Endothelial cell (in vitro differentiated cells): ENCODE results near the gene INPP5B. TPM values are rescaled to one million over a fixed set of nuclear protein-coding genes. Genes with fewer than 3 reads are reported as not detected.

Source experiments
- DNase-seq: peaks from one replicate; pipeline ENCODE4 v3.0.0; 2021; ENCODE audit warnings: low spot score
- H3K27ac Mint-ChIP-seq: one replicate; pipeline ENCODE4 v1.8.0; 2021; ENCODE audit warnings: mixed read lengths, inconsistent platforms; ENCODE audit not compliant: unreplicated experiment
- H3K27me3 Mint-ChIP-seq: one replicate; pipeline ENCODE4 v1.8.0; 2021; ENCODE audit warnings: mild to moderate bottlenecking, moderate library complexity, mixed read lengths, inconsistent platforms; ENCODE audit not compliant: unreplicated experiment
- H3K36me3 Mint-ChIP-seq: one replicate; pipeline ENCODE4 v1.8.0; 2021; ENCODE audit warnings: mild to moderate bottlenecking, low read depth, mixed read lengths, inconsistent platforms; ENCODE audit not compliant: unreplicated experiment
- H3K4me1 Mint-ChIP-seq: one replicate; pipeline ENCODE4 v1.8.0; 2021; ENCODE audit warnings: mild to moderate bottlenecking, mixed read lengths, inconsistent platforms; ENCODE audit not compliant: unreplicated experiment
- H3K4me3 Mint-ChIP-seq: one replicate; pipeline ENCODE4 v1.8.0; 2021; ENCODE audit warnings: mild to moderate bottlenecking, mixed read lengths, inconsistent platforms; ENCODE audit not compliant: unreplicated experiment
- H3K9me3 Mint-ChIP-seq: one replicate; pipeline ENCODE4 v1.8.0; 2021; ENCODE audit warnings: mixed read lengths, inconsistent platforms; ENCODE audit not compliant: unreplicated experiment
- total RNA-seq: library from RNA; stranded (reverse); fragmentation: NEBNext Ultra II Directional; extraction: Animal tissue kit (Norgen Biotek cat#: 25700); gene quantifications from one replicate; pipeline ENCODE4 v1.2.1, GENCODE V29; 2021; ENCODE audit not compliant: unreplicated experiment
- TF ChIP-seq, protein P1 (sequence below): fragments of 200-600 bp; sonication (generic); IDR thresholded peaks from one replicate; pipeline ENCODE4 v1.5.0; 2021; ENCODE audit warnings: antibody characterized with exemption; ENCODE audit not compliant: unreplicated experiment

INPP5B gene
- total RNA-seq, 1 donor from 2014 or later = 18.4 TPM

DNA sequence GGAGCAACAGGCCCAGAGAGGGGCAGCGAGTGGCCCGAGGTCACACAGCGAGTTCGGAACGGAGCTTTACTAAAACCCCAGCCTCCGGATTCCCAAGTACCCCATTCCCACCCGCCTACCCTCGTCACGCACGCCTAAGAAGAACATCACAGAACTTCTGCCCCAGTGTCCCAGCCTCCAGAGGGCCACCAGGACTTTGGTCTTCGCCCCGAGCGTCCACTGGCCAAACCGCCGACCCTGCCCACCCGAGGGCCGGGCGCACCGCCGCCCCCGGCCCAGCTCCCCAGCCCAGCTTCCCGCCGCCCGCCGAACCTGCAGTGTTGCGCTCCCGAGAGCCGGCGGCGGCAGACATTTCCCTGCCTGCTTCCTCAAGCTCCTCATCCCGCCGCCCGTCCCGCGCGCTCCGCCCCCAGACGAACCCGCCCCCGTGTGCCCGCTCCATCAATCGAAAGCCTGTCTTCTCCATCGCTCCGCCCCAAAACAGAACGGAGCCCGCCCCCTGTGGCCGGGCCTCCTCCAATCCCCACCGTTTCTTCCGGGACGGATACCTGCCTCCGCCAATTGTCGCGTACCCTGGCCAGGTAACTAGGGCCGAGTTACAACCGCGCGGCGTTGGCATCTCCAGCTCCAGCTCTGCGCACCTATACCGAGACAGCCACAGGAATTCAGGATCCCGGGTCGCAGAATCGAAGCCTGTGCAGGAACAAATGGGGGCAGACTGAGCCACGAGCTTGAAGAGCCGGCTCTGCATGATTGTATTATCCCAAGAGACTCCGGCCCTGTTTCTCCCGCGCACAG, 15.3 kb downstream of the INPP5B start:
- Mint-ChIP-seq H3K27me3 (peaks cover 4% of the 10 kb centered on the region), H3K9me3 (no peaks in the 10 kb centered on the region), H3K36me3 (peaks cover 11% of the 10 kb centered on the region), H3K4me3 (peak overlapping the region; percentile 93), H3K27ac (peak overlapping the region; percentile 42), H3K4me1 (peaks cover 13% of the 10 kb centered on the region)
- DNase-seq = peak; percentile 97
- TF ChIP-seq, protein P1, sequence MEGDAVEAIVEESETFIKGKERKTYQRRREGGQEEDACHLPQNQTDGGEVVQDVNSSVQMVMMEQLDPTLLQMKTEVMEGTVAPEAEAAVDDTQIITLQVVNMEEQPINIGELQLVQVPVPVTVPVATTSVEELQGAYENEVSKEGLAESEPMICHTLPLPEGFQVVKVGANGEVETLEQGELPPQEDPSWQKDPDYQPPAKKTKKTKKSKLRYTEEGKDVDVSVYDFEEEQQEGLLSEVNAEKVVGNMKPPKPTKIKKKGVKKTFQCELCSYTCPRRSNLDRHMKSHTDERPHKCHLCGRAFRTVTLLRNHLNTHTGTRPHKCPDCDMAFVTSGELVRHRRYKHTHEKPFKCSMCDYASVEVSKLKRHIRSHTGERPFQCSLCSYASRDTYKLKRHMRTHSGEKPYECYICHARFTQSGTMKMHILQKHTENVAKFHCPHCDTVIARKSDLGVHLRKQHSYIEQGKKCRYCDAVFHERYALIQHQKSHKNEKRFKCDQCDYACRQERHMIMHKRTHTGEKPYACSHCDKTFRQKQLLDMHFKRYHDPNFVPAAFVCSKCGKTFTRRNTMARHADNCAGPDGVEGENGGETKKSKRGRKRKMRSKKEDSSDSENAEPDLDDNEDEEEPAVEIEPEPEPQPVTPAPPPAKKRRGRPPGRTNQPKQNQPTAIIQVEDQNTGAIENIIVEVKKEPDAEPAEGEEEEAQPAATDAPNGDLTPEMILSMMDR = no peak

DNA sequence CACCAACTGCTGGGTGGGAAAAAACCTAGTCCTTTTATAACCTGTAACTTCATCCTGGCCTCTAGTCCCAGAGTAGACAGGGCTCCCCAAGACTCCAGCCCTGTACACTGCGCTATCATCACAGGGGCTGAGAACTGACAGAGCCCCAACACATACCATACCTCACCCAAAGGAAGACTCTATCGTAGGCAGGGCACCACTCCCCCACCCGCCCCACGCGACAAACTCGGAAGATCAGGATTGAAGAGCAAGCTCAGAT, 15.8 kb downstream of the INPP5B start:
- Mint-ChIP-seq H3K27ac (peak overlapping the region; percentile 38), H3K4me3 (peak overlapping the region; percentile 93), H3K4me1 (peaks cover 15% of the 10 kb centered on the region), H3K36me3 (peaks cover 9% of the 10 kb centered on the region), H3K27me3 (peaks cover 3% of the 10 kb centered on the region), H3K9me3 (no peaks in the 10 kb centered on the region)
- TF ChIP-seq, protein P1 = no peak
- no peak for DNase-seq

DNA sequence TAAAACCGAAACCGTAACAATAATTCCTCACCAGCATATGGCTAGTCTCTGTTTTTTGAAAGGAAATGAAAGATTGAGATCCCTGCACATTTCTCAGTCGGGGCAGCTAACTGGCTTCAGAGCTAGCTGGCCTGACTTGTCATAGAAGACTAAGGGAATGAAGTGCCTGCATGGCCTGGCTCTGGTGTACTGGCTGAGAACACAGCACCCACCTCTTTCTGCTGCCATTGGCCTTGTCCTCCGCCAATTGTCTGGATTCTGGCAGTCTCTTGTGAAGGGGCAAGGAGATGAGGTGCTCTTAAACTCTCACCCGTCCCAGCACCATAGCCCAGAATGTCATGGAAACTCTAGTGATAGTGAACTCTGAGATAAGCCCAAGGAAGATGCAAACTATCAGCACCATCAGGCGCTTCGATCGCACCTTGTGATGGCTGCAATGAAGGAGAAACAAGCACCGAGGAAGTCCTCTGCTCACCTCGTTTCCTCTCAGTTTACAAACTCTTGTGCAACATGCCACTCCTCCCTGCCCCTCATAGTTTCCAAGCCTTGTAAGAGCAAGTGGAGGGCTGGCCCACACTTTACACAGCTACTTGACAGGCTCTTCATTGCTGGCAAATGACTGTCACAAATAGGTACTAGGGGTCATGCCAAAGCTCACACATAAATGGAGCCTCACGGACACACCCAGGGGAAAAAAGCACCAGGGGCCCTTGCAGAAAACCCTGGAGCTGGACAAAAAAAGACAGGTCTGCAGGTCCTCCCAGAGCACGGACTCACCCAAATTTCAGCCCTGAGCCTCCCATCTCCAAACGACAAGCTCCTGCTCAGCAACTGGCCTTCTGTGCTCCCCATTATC, 16.4 kb downstream of the INPP5B start:
- peaks cover 2% of the 10 kb centered on the region for H3K27me3 Mint-ChIP-seq
- peaks cover 20% of the 10 kb centered on the region for H3K4me1 Mint-ChIP-seq
- peak overlapping the region; percentile 38 for H3K27ac Mint-ChIP-seq
- DNase-seq = no peak
- H3K4me3 Mint-ChIP-seq = peak overlapping the region; percentile 93
- H3K36me3 Mint-ChIP-seq = peaks cover 7% of the 10 kb centered on the region
- no peaks in the 10 kb centered on the region for H3K9me3 Mint-ChIP-seq
- TF ChIP-seq, protein P1 = no peak

DNA sequence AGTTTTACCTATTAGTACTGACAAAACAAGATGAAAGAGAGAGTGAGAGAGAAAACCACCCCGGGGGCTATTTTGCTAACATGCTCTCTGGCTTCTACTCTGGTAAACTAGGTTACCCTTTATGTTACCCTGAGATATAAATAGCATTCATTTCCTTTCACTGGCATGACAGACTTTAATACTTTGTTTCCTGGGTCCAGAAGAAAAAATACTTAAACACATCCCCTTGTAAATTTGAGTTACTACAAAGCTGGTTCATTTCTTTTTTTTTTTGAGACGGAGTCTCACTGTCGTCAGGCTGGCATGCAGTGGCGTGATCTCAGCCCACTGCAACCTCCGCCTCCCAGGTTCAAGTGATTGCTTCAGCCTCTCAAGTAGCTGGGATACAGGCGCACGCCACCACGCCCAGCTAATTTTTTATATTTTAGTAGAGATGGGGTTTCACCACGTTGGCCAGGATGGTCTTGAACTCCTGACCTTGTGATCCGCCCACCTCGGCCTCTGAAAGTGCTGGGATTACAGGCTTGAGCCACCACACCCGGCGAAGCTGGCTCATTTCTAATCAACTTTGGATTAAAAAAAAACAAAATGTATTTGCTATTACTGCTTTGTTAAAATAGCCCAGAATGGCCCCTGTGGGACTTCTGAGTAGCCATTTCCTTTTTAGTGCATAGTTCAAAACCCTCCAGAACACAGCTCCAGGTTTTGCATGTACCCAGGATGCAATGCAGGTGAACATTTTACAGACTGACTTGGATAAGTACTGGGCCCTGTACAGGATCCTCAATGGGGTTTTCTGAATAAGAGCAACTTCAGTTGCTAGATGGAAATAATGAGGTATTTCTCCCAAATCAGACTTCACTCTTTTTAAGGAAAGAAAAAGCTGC, 20.6 kb downstream of the INPP5B start:
- Mint-ChIP-seq H3K4me1 (peaks cover 28% of the 10 kb centered on the region), H3K9me3 (no peaks in the 10 kb centered on the region), H3K27me3 (no peaks in the 10 kb centered on the region), H3K36me3 (peaks cover 8% of the 10 kb centered on the region), H3K4me3 (no peak overlapping the region), H3K27ac (peak overlapping the region; percentile 31)
- DNase-seq = no peak
- TF ChIP-seq, protein P1 = no peak
